ENCODE measurements around the gene INHBE.
"Not testable (repeated sequence)": the region's sequence is repeated elsewhere in the genome, so short reads cannot be mapped to it uniquely, and the experiment has no call there.

The INHBE gene

DNA sequence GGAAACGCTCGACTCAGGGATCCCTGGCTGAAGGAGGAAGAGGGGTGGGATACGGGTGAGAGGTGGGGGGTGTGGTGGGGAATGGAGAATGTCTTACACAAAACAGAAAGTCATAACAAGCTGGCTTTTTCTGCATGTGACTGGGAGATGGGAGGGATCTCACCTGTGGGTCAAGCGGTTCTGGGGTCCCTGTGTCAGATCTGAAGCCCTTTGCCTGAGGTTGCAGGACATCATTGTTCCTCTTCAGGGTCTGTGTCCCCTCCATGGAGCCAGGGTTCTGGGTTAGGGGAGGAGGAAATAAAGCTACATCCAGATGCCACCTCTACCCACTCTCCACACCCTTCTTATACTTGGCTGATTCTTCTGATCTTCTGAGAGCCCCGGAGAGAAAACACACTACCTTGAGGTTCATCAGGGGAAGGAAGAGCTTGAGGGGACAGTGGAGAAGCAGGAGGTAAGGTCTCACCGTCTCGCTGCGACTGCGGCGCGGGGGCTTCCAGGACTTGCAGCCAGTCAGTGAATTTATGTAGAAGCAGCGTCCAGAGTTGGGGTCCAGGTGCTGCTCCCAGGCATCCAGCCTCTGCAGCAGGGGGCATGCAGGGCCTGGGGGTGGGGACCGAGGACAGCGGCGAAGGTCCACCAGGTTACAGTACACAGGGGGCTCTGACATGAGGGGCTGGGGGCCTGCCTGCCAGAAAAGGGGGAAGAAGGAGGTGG is 22.0 kb downstream of the INHBE start:
- DNase-seq: no peak

DNA sequence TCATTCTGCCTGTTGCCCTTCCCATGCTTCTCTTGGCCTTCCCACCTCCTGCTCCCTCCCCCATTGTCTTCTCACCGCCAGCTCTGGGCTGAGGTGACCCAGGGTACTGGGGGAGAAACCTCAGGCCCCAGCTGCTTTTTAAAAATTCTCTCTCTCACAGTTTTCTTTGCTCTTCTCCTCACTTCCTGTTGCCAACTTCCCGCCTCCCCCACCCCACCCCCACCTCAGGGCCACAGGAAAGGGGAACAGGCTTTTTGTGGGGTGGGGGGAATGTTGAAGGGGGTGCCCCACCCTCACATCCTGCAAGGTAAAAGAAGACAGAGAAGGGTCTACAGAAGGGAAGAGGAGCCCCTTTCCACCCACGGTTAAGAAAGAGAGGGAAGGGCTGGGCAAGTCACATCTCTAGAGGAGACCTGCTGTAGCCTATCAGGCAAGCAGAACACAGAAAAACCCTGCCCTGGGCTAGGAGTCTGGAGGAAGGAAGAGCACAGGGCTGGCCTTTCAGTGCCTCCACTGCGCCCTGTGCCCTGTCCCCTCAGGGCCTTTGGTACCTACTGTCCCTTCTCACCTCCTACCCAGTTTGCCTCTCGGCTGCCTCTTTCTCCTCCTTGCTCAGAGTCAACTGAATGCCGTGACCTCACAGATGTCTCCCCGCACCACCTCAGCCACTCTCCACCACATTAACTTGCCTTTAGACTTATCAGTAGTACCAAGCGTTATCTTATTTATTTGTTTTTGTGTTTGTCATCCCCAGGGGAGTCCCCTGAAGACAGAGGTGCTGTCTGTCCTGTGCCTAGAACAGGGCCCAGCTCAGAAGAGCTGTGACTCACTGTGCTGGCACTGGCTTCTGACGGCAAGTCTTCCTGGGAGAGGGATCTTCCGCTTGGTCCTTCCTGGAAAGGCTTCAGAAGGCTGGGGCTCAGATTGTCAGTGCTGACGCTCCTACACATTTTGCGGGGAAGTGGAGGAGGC is 22.9 kb downstream of the INHBE start:
- no peak for DNase-seq

DNA sequence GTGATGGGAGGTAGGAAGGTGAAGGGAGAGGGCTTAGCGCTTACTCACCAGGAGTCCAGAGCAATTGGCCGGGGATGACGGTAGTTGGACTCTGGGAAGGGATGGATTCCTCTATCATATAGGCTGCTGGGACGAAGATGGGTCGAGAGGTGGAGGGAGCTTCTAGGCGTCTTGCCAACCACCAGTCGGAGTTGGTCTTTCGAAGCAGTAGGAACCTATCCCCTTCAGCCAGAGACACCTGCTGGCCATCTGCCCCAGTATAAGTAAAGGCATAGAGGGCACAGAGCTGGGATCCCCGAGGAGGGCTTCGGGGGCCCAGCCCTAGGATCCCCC is 23.9 kb downstream of the INHBE start:
- DNase-seq: no peak

DNA sequence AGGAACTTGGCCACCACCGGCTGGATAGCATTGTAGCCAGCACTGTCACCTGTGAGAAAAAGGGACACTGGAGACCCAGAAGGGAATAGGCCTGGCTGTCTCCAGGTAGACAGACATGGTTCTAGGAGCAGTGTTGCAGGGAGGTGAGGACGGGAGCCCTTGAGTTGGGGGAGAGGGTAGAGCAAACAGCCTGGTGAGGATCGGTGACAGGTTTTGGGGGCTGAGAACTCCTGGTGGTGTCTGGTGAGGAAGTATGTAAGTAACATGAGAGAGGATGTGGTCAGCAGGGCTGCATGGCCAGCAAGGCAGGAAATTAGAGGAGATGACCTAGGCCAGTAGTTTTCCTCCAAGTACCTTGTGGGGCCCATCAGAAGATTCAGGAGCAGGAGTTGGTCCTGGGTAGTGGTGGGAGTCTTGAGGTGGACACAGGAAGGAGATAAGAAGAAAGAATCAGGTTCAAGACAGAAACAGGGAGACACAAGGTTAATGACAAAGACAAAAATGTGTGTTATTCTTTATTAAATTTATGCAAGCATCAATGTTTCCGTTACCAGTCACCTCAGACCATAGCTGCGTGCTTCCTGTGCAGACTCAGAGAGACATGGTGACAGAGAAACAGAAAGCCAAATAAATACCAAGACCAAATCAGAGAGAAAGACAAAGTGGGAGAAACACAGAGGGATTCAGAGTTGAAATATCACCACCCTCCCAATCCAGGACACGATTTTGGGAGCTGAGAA is 24.4 kb downstream of the INHBE start, which contains the start of gene ARHGAP9:
Gene ARHGAP9 (minus strand): TSS at position 491 of the 740 bp plus-strand sequence. CDS start 460 bp downstream, at position 31.
- DNase-seq: no peak

DNA sequence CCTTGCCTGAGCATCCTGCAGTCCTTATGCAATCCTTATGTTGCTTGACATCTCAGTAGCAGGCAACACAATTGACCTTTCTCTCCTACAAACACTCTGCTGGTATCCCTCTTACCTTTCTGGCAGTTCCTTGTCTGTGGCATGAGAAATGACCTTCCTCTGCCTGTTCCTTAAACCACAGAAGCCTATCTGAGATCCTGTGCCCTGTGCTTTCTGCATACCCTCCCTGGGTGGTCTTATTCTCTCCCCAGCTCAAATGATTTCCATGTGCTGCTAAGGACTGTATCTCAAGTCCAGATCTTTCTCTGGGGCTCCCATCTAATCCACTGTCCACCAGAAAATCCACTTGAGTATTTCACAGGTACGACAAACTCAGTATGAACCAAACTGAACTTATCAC is 26.6 kb downstream of the INHBE start:
- DNase-seq: no peak

DNA sequence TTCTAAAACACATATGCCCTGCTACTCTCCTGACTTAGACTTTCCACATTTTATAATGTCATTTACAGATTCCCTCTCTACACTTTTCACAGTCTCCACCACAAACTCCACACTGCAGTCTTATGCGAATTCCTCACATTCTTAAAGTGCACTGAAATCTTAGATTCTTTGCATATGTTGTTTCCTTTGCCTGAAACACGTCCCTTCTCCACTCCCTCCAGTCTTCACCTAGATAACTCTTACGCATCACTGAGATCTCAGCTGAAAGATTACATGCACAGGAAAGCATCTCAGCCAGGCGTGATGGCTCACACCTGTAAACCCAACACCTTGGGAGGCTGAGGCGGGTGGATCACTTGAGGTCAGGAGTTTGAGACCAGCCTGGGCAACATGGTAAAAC is 28.4 kb downstream of the INHBE start:
- no peak for DNase-seq

DNA sequence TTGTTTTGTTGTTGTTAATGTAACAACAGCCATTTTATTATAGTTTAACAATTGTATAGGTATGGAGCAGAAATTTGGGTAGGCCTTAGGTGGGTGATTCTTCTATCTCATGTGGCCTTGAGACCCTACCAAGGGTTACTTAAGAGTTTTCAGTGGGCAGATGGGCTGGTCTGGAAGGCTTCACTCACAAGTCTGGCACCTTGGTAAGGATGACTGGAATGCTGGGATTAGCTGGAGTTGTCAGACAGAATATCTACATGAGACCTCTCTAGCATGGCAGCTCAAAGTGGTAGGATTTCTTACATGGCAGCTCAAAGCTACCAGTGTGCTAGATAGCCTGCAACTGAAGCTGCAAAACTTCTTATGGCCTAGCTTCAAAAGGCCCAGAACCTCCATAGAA is 30.6 kb downstream of the INHBE start:
- no peak for DNase-seq

DNA sequence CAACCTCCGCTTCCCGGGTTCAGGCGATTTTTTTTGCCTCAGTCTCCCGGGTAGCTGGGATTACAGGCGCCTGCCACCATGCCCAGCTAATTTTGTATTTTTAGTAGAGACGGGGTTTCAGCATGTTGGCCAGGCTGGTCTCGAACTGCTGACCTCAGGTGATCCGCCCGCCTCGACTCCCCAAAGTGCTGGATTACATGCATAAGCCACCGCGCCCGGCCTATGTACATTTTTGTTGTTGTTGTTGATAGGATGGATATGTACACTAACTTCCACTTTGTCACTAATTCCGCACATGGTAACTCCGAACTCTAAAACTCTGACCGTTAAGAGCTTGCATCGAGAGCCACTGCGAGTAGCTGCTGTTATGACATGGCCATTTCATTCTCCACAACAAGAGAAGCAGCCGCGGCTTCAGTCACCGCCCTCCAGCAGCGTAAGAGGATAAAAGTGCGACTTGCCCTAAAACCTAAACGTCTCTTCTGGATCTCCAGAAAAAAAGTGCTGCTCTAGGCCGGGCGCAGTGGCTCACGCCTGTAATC is 32.0 kb downstream of the INHBE start:
- DNase-seq: no peak

DNA sequence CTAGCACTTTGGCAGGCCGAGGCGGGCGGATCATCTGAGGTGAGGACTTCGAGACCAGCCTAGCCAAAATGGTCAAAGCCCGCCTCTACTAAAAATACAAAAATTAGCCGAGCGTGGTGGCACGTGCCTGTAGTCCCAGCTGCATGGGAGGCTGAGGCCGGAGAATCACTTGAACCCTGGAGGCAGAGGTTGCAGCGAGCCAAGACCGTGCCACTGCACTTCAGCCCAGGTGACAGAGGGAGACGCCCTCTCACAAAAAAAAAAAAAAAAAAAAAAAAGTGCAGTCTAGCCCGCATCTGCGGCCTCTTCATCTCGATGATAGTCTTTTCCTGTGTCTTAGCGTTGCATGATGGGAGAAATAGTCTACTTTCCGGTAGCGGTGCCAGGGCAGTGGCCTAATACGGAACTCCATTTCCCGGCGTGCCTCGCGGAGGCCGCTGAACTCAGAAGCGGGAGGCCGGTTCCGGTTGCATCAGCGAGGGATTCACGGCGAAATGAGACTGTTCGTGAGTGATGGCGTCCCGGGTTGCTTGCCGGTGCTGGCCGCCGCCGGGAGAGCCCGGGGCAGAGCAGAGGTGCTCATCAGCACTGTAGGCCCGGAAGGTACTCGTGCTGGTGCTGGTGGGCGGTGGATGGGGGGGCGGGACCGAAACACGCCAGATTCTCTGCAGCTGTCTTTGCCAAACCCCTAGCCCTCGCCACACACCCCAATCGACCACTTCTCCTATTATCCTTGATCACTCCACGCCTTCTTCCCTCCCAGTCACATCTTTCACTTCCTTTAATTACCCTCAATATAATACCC is 32.7 kb downstream of the INHBE start, which contains the start of gene MARS1:
Gene MARS1 (plus strand): TSS at position 472 of the 805 bp plus-strand sequence. CDS start 23 bp downstream, at position 495.
- peak; percentile 92 for DNase-seq

DNA sequence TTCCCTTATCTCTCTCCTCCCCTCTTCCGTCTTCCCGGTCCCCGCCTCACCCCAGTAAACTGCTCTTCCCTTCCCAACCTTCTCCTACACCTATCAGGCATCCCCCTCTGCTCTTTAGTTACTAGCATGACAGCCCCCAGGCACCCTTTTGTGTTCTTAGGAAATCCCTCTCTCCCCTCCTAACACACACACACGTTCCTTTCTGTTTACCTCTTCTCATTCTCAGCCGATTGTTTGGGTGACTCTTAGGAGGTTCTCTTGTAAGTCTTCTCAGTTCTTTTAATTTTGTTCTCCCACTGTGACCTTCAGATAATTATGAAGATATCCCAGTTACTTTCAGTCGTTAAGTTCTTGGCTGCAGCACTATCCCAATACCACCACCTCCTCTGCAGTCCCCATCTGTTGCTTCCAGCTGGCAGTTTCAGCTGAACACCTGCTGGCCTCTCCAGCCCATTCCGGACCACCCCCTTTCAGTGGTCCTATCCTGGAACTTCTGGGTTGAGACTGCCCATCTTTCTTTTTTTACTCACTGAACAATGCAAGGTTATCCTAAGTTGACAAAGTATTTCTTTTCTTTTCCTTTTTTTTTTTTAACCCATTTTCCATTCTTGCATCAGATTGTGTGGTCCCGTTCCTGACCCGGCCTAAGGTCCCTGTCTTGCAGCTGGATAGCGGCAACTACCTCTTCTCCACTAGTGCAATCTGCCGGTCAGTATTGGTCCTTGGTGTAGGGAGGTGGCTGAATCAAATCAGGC is 33.5 kb downstream of the INHBE start:
- no peak for DNase-seq

DNA sequence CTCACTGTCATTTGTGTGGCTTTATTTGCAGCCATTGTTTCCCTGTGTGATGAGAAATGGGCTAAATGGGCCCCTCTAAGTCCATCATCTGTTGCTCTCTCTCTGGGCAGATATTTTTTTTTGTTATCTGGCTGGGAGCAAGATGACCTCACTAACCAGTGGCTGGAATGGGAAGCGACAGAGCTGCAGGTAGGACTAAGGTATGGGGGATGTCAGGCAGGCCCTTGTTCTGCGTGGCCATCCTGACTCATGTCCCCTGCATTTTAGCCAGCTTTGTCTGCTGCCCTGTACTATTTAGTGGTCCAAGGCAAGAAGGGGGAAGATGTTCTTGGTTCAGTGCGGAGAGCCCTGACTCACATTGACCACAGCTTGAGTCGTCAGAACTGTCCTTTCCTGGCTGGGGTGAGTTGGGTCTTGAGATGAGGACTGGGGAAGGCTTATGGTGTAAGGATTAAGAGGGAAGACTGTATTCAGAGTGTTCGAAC is 34.1 kb downstream of the INHBE start:
- no peak for DNase-seq

DNA sequence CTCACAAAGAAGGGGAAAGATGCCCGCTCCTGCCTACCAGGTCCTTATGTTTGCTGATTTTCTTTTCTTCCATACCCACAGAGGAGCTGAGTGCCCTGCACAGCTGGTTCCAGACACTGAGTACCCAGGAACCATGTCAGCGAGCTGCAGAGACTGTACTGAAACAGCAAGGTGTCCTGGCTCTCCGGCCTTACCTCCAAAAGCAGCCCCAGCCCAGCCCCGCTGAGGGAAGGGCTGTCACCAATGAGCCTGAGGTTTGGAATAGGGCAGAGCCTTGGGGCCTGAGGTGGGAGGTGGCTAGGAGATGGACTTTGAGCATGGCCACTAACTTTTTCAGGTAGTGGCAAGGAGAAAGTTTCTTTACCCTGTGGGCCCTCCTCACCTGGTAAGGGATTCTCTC is 35.0 kb downstream of the INHBE start:
- DNase-seq: no peak

DNA sequence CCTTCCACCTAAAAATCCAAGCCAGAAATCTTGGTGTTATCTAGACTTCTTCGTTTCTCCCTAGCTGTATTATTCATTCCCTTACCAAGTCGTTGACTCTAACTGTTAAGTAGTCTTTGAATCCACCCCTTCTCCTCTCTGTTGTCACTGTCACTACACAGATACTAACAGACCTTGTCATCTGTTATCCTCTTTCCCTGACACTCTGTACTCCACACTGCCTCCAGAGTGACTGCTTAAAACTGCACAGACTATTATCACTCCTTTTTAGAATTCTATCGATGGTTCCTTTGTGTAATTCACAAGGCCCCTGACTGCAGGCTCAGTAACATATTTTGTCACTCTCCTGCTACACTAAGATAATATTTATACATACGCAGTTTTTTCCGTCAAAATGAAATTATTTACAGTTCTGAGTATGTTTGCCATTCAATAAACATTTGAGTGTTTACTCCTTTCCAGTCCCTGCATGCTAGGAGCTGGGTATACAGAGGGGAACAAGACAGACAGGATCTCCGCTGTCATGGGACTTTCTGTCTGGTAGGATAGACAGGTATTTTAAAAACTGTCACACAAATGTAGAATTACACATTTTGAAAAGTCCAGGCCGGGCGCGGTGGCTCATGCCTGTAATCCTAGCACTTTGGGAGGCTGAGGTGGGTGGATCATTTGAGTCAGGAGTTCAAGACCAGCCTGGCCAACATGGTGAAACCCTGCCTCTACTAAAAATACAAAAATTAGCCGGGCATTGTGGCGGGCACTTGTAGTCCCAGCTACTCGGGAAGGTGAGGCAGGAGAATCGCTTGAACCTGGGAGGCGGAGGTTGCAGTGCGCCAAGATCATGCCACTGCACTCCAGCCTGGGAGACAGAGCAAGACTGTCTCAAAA is 36.5 kb downstream of the INHBE start:
- no peak for DNase-seq

DNA sequence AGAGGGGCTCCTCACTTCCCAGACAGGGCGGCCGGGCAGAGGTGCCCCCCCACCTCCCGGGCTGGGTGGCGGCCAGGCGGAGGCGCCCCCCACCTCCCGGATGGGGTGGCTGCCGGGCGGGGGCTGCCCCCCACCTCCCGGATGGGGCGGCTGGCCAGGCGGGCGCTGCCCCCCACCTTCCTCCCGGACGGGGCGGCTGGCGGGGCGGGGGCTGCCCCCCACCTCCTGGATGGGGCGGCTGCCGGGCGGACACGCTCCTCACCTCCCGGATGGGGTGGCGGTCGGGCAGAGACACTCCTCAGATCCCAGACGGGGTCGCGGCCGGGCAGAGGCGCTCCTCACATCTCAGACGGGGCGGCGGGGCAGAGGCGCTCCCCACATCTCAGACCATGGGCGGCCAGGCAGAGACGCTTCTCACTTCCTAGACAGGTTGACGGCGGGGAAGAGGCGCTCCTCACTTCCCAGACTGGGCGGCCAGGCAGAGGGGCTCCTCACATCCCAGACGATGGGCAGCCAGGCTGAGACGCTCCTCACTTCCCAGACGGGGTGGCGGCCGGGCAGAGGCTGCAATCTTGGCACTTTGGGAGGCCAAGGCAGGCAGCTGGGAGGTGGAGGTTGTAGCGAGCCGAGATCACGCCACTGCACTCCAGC is 40.1 kb downstream of the INHBE start:
- not testable (repeated sequence) for DNase-seq

DNA sequence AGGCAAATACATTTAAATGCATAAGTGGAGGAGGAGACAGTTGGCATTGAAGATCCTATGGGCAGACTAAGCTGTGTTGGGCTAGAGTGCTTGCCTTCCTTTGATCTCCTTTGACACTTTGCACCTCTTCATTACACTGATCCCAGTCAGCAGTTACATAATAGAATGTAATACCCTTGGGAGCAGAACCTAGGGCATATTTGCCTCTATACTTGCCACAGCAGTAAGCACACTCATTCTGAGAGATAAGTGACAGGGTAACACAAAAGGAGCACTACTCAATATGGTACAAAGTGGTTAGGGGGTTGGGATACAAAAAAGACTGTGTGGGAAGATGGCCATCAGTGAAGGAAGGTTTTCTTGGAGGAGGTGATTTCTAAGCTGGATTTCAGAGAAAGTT is 41.7 kb downstream of the INHBE start:
- no peak for DNase-seq

DNA sequence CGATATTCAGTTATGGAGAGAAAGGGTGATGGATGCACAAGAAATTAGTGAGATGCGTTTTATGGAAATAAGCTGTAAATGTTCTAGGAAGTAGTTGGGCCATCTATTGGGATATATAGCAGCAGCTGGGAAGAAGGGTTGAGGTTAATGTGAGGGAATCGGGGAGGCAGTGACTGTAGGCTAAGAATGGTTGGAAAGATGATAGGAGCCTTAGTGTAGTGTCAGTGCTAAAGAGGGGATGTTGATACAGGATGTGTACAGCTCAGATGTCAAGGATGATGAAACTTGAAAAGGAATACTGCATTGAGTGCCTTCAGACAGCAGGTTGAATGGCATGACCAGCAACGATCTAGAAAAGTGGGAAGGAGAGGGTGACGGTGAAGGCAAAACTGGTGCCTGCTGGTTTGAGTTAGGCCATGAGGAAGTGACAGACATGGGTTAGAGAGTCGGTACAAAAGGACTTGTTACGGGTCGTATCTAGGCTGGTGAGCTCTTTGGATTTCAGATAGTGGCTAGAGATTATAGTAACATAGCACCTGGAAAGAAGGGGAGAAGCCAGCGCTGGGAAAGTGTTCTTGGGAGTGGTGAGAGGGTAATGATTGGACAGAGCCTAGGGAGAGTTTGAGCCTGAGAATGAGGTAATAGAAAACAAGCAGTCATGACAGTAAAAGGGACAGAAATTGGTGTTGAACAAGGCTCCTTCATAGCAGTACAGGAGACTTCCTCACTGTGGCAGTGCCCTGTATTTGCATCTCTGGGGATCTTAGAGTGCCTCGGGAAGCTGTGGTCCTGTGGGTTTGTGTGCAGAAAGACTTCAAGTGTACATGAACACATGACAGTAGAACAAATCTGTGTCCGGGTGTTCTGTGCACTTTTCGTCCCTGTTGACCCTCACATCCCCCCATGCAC is 42.4 kb downstream of the INHBE start:
- DNase-seq: no peak

DNA sequence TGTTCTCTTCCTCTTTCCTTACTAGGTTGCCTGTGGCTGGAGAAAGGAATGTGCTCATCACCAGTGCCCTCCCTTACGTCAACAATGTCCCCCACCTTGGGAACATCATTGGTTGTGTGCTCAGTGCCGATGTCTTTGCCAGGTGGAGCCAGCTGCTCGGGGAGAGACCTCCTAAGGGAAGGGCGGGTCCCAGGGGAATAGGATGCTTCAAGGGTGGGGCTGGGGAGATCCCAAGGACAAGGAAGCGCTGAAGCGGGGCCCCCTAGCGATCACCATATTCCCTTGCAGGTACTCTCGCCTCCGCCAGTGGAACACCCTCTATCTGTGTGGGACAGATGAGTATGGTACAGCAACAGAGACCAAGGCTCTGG is 43.0 kb downstream of the INHBE start:
- no peak for DNase-seq

DNA sequence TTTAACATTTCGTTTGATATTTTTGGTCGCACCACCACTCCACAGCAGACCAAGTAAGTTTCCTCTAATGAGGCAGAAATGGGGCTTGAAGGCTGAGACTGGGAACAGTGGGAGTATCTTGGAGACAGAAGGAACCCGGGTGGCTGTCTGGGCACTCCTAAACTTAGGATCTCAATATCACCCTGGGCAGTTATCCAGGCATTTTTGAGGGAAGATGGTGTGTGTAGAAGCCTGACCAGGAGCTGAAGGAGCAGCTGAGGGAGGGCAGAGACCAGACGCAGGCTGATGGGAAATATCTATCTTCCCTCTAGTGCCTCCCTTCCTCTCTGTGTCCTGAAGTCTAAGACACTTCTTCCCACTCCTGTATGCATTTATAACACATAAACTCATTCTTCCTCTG is 43.5 kb downstream of the INHBE start:
- DNase-seq: no peak

DNA sequence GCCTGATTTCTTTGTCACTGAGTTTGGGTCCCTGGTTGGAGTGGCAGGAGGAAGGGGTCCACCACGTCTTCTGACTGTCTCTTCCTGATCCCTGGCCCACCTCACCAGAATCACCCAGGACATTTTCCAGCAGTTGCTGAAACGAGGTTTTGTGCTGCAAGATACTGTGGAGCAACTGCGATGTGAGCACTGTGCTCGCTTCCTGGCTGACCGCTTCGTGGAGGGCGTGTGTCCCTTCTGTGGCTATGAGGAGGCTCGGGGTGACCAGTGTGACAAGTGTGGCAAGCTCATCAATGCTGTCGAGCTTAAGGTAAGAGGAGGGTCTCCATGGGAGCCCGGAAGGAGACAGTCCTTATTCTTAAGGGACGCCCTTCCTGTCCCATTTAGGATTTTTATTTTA is 45.1 kb downstream of the INHBE start:
- DNase-seq: no peak
